ENCODE data around the gene THRB.

DNA sequence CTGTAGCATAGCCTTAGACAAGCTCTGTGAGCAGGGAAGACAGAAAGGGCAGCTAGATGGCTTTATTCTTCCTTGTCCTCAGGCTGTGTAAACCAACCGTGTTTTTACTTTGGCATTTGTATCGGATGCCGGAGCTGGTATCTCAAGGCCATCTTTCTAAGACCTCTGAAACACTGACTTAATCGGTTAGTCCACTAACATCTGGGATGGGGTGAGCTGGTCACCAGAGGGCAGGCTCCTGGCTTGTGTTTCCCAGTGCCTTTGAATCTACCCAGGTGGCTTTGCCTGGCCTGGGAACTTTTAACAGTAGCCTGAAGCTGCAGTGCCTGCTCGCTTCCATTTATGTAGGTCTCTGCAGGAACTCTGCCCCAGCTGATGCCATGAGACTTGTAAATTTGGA is 296.8 kb downstream of the THRB start:
- TF ChIP-seq, protein P1, sequence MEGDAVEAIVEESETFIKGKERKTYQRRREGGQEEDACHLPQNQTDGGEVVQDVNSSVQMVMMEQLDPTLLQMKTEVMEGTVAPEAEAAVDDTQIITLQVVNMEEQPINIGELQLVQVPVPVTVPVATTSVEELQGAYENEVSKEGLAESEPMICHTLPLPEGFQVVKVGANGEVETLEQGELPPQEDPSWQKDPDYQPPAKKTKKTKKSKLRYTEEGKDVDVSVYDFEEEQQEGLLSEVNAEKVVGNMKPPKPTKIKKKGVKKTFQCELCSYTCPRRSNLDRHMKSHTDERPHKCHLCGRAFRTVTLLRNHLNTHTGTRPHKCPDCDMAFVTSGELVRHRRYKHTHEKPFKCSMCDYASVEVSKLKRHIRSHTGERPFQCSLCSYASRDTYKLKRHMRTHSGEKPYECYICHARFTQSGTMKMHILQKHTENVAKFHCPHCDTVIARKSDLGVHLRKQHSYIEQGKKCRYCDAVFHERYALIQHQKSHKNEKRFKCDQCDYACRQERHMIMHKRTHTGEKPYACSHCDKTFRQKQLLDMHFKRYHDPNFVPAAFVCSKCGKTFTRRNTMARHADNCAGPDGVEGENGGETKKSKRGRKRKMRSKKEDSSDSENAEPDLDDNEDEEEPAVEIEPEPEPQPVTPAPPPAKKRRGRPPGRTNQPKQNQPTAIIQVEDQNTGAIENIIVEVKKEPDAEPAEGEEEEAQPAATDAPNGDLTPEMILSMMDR (IDR thresholded peaks at IDR 0.05) = no peak
- TF ChIP-seq POLR2AphosphoS5 (IDR thresholded peaks at IDR 0.05; ENCODE audit: insufficient read depth in 1 of 2, low read depth in 1 of 2) = no peak
- TF ChIP-seq POLR2A (IDR thresholded peaks at IDR 0.05) = no peak

Data from vagina (tissue), 2 donors.